GM12873 (cell line): ENCODE measurements around the gene PAQR6.
A peak's percentile ranks its signal among the peaks of the same experiment; 100 is the strongest.

Experiments used
- TF ChIP-seq, protein P1 (sequence below): IDR thresholded peaks from 2 replicates; pipeline ENCODE4 v1.5.1; 2012; ENCODE audit warnings: low read depth, mild to moderate bottlenecking, moderate library complexity, low read length, control low read depth; ENCODE audit not compliant: insufficient read depth; ENCODE audit errors: missing control alignments

Gene PAQR6

DNA sequence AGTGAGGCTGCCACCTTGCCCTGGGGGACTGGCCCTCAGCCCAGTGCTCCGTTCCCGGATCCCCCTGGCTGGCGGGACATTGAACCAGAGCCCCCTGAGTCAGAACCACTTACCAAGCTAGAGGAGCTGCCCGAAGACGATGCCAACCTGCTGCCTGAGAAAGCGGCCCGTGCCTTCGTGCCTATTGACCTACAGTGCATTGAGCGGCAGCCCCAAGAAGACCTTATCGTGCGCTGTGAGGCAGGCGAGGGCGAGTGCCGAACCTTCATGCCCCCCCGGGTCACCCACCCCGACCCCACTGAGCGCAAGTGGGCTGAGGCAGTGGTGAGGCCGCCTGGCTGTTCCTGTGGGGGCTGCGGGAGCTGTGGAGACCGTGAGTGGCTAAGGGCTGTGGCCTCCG lies 37.6 kb upstream of the PAQR6 start:
- TF ChIP-seq, protein P1, sequence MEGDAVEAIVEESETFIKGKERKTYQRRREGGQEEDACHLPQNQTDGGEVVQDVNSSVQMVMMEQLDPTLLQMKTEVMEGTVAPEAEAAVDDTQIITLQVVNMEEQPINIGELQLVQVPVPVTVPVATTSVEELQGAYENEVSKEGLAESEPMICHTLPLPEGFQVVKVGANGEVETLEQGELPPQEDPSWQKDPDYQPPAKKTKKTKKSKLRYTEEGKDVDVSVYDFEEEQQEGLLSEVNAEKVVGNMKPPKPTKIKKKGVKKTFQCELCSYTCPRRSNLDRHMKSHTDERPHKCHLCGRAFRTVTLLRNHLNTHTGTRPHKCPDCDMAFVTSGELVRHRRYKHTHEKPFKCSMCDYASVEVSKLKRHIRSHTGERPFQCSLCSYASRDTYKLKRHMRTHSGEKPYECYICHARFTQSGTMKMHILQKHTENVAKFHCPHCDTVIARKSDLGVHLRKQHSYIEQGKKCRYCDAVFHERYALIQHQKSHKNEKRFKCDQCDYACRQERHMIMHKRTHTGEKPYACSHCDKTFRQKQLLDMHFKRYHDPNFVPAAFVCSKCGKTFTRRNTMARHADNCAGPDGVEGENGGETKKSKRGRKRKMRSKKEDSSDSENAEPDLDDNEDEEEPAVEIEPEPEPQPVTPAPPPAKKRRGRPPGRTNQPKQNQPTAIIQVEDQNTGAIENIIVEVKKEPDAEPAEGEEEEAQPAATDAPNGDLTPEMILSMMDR: no peak

DNA sequence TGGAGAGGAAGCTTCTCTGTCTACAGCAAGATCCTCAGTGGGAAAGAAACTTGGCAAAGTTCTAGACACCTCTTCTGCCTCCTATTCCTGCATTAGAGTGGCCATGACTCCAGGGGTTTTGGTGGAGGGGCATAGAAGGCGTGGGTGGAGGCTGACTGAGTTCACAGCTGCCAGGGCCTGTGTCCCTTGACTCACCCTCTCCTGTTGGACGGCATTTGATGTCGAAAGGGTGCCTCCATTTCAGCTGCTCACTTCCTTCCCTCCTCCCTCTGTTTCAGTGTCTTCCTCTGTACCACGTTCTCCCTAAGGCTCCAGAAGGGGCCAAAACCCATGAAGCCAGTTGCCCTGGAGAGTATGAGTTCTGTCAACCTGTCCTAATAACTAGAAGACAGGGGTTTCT lies 36.9 kb upstream of the PAQR6 start:
- TF ChIP-seq, protein P1: no peak

DNA sequence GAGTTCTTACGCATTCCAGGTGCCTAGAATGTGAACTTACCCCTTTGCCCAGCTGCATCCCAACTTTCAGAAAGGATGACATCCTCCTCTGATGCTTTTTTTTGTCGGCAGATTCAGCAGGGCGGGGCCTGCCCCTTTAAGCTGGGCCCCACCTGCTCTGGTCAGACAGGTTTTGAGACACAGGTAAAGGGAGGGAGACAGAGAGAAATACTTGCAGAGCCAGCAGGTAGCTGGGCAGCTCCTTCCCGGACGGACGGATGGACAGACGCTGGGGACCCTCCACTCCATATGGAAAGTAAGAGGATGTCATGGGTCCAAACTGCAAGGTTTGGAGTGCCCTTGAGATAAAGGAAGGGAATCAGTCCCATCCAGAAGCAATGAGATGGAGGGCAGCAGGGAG lies 36.3 kb upstream of the PAQR6 start, which contains the start of gene TMEM79:
TSS of gene TMEM79 (plus strand) at position 214 of the 400 bp plus-strand sequence. CDS start 902 bp downstream, outside the sequence.
- TF ChIP-seq, protein P1: no peak

DNA sequence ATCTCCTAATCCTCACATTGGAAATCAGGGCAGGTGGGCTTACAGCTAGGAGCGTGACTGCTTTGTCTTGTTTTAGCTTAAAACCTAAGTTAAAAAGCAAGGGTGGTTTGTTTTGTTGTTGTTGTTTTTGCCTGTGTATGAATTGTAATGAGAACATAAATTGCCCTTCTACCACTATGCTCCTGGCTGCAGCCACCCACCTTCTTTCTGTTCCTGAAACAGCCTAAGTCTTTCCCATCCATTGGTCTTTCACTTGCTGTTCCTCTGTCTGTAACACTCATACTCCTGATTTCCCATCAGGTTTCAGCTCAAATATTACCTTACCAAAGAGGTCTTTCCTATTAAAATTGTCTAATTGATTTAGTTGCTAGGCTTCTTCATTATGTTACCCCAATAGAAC lies 35.7 kb upstream of the PAQR6 start:
- TF ChIP-seq, protein P1: no peak

DNA sequence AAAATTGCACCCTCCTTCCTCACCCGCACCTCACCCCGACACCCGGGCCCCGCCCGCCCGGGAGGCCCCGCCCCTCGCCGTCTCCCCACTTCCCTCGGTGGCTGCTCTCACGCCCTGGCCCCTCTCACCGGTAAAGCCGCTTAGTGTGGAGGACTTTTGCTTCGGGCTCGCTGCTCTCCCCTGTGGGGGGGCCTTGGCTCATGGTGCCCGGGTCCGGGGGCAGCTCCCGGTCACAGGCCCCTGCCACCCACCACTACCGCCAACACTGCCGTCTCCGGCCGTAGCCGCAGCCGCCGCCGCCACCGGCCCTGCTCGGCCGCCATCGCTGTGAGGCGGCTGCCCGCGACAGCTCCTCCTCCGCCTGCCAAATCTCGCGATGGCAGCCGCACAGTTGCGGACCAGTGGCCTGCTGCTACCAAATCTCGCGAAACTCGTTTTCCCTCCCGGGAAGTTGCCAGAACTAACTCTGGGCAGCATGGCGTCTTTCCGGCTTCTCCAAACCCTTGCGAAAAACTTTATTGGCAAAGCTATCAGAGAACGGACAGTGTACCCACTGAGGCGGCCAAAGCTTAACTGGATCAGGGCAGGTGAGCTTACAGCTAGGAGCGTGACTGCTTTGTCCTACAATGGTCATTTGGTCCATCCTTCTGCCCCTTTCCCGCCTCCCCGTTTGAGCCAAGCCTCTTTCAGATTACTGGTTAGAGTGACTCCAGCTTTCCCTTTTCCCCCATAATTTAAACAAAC lies 34.8 kb upstream of the PAQR6 start, which contains the start of gene SMG5:
TSS of gene SMG5 (minus strand) at position 347 of the 744 bp plus-strand sequence. CDS start at position 202, 145 bp downstream.
- TF ChIP-seq, protein P1: no peak

DNA sequence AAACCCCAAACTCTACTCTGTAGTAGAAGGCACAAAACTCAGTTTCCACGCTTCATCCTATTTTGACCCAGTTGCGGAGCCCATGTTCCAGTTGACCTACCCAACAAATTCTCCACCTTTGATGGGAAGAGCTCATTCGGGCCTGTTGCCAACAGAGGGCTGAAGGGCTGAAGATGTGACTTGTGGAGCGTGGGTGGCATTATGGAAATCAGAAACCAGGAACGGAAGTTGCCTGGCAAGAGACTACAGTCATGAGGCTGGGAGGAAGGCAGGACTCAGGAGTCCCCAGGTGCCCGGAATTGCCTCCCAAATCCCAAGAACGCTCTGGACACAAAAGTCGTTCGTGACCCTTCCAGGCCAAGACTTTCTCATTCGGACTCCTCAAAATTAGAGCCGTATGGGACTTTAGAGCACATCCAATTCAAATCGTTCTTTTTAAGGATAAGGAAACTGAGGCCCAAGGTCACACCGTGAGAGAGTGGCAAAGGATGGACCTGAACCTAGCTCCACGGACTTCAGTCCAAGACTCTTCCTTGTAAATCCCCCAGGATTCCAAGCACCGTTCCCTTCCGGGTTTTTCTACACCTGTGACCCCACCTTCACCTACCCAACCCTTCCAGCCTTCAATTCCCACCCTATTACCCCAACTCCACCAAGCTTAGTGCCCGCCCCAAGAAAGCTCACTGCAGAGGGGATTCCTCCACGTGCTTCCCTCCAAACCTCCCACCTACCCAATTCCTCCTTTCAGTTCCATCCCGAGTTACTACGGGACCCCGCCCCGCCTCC lies 34.0 kb upstream of the PAQR6 start:
- TF ChIP-seq, protein P1: no peak

DNA sequence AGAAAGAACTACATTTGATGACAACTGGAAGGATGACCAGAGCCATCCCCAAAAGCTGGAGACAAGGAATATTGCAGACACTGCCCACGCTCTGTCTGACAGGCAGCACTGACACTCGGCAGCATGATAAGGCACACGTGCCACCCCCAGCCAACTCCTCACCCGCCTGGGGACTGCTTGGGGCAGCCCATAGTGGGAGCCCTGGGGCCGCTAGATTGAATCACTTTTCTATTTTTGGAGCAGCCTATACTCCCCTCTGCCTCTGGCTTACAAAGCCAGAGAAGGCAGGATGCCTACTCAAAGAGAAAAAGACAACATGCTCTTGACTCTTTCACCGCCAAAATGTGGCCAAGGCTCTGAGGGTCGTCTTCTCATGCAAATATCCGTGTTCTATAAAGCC lies 33.4 kb upstream of the PAQR6 start:
- TF ChIP-seq, protein P1: peak; percentile 28
